Thyroid gland (tissue), 4 donors: ENCODE data around the gene LENG9. TPM values are rescaled to one million over a fixed set of nuclear protein-coding genes. Genes with fewer than 3 reads are reported as not detected.
A peak's percentile ranks its signal among the peaks of the same experiment; 100 is the strongest.

Experiments used
- DNase-seq, 2 donors: peaks; one replicate each; pipeline ENCODE4 v3.0.0-alpha.2; 2019
- H3K27ac ChIP-seq, 3 donors: fragments of 200-600 bp; sonication (generic); 1 replicate in 2 of 3; 2 replicates in 1 of 3; pipeline ENCODE4 v1.5.1; 2016 to 2019; ENCODE audit warnings: mild to moderate bottlenecking in 1 of 3, moderate library complexity in 1 of 3
- H3K27me3 ChIP-seq: fragments of 200-600 bp; sonication (generic); one replicate; pipeline ENCODE4 v1.5.1; 2019
- H3K36me3 ChIP-seq, 2 donors: fragments of 200-600 bp; sonication (generic); one replicate each; pipeline ENCODE4 v1.5.1; 2016 to 2019
- H3K4me1 ChIP-seq, 2 donors: fragments of 200-600 bp; sonication (generic); one replicate each; pipeline ENCODE4 v1.5.1; 2017 to 2019
- H3K4me3 ChIP-seq, 3 donors: fragments of 200-600 bp; sonication (generic); replicated peaks in 1 of 3; 1 replicate in 2 of 3; 2 replicates in 1 of 3; pipeline ENCODE4 v1.5.1; 2016; ENCODE audit warnings: mild to moderate bottlenecking in 1 of 3
- H3K9me3 ChIP-seq: fragments of 200-600 bp; sonication (generic); one replicate; pipeline ENCODE4 v1.5.1; 2017
- CTCF ChIP-seq, 6 experiments: fragments of 200-600 bp in 3 of 6; fragments of 450-650 bp in 3 of 6; sonication (generic) in 3 of 6; IDR thresholded peaks; one replicate each; pipeline ENCODE4 v1.5.1; 2016 to 2019; ENCODE audit warnings: antibody characterized with exemption in 6 of 6, mild to moderate bottlenecking in 2 of 6, inconsistent platforms in 1 of 6, moderate library complexity in 1 of 6
- POLR2A ChIP-seq, 2 donors: fragments of 450-650 bp; IDR thresholded peaks; one replicate each; pipeline ENCODE4 v1.6.1; 2017; ENCODE audit warnings: antibody characterized with exemption in 2 of 2, mild to moderate bottlenecking in 2 of 2, moderate library complexity in 1 of 2
- WGBS, 2 donors: methylation state at CpG; one replicate each; pipeline ENCODE4 v1.1.5; 2017; 5-methylcytosine and 5-hydroxymethylcytosine counted together
- intact Hi-C: fragments of 100-400 bp; cut with DNase I; formaldehyde crosslinking; loops from one replicate; pipeline ENCODE4 v1.15.1; 2023
- total RNA-seq, 4 donors: library from RNA; depleted of rRNA; stranded (reverse); fragments of >200 nt; gene quantifications; one replicate each; pipeline ENCODE4 v1.2.3, GENCODE V29; 2016

The LENG9 gene
- total RNA-seq, 4 donors from 2014 or later = 1.3 to 4.6 (median 3.2) TPM

GRCh38 chr19:54434112-54434872 is 29.3 kb downstream of the LENG9 start:
- no peaks in the 10 kb centered on the region for H3K9me3 ChIP-seq
- TF ChIP-seq POLR2A (IDR thresholded peaks at IDR 0.05) = no peak
- no peak for TF ChIP-seq CTCF (IDR thresholded peaks at IDR 0.05)
- intact Hi-C loops = no loop called here
- H3K27me3 ChIP-seq = no peaks in the 10 kb centered on the region
- H3K4me1 ChIP-seq = peaks cover 29 to 44% of the 10 kb centered on the region in 2 donors
- no peak overlapping the region for H3K27ac ChIP-seq
- H3K36me3 ChIP-seq = no peaks in the 10 kb centered on the region
- no peak for DNase-seq
- 39 to 62% methylated on average over 21 to 23 of the region's 23 CpGs for WGBS, 2 donors
- H3K4me3 ChIP-seq = no peak overlapping the region

GRCh38 chr19:54433697-54434096 is 29.9 kb downstream of the LENG9 start:
- 86 to 95% methylated on average over 5 of the region's 5 CpGs for WGBS, 2 donors
- Histone ChIP-seq H3K36me3 (no peaks in the 10 kb centered on the region), H3K27ac (no peak overlapping the region), H3K4me3 (no peak overlapping the region), H3K27me3 (no peaks in the 10 kb centered on the region), H3K9me3 (no peaks in the 10 kb centered on the region), H3K4me1 (peaks cover 29 to 44% of the 10 kb centered on the region in 2 donors)
- DNase-seq = no peak
- TF ChIP-seq POLR2A (IDR thresholded peaks at IDR 0.05) (no peak), CTCF (IDR thresholded peaks at IDR 0.05) (no peak)
- intact Hi-C loops = no loop called here

GRCh38 chr19:54432144-54432738 is 31.3 kb downstream of the LENG9 start:
- DNase-seq = no peak
- H3K27ac ChIP-seq = no peak overlapping the region
- no peaks in the 10 kb centered on the region for H3K36me3 ChIP-seq
- no peaks in the 10 kb centered on the region for H3K9me3 ChIP-seq
- TF ChIP-seq POLR2A (IDR thresholded peaks at IDR 0.05) = no peak
- TF ChIP-seq CTCF (IDR thresholded peaks at IDR 0.05) = no peak
- H3K4me3 ChIP-seq = no peak overlapping the region
- intact Hi-C loops = no loop called here
- WGBS, 2 donors = 76 to 85% methylated on average over 10 of the region's 10 CpGs
- peaks cover 29 to 44% of the 10 kb centered on the region in 2 donors for H3K4me1 ChIP-seq
- no peaks in the 10 kb centered on the region for H3K27me3 ChIP-seq

GRCh38 chr19:54431255-54431838 is 32.2 kb downstream of the LENG9 start:
- peak; percentile 97 to 98 for DNase-seq
- 18 to 22% methylated on average over 11 of the region's 11 CpGs for WGBS, 2 donors

More at GRCh38 chr19:54431255-54431838, 32.2 kb downstream of the LENG9 start:
- intact Hi-C loops = no loop called here
- H3K27ac ChIP-seq = no peak overlapping the region
- peak in 1 of 6 experiments; percentile 2 for TF ChIP-seq CTCF (IDR thresholded peaks at IDR 0.05)
- TF ChIP-seq POLR2A (IDR thresholded peaks at IDR 0.05) = no peak
- H3K36me3 ChIP-seq = no peaks in the 10 kb centered on the region
- no peaks in the 10 kb centered on the region for H3K9me3 ChIP-seq
- no peak overlapping the region for H3K4me3 ChIP-seq
- no peaks in the 10 kb centered on the region for H3K27me3 ChIP-seq
- H3K4me1 ChIP-seq = peaks cover 29 to 44% of the 10 kb centered on the region in 2 donors
